Suppressor macrophage treated with lipopolysaccharide for 1 hour (primary cell): ENCODE measurements around the gene MTERF4.

ENCODE experiments used
- DNase-seq, 3 donors: peaks; one replicate each; pipeline ENCODE4 v3.0.0-alpha.2; 2020 to 2022

Gene MTERF4

DNA sequence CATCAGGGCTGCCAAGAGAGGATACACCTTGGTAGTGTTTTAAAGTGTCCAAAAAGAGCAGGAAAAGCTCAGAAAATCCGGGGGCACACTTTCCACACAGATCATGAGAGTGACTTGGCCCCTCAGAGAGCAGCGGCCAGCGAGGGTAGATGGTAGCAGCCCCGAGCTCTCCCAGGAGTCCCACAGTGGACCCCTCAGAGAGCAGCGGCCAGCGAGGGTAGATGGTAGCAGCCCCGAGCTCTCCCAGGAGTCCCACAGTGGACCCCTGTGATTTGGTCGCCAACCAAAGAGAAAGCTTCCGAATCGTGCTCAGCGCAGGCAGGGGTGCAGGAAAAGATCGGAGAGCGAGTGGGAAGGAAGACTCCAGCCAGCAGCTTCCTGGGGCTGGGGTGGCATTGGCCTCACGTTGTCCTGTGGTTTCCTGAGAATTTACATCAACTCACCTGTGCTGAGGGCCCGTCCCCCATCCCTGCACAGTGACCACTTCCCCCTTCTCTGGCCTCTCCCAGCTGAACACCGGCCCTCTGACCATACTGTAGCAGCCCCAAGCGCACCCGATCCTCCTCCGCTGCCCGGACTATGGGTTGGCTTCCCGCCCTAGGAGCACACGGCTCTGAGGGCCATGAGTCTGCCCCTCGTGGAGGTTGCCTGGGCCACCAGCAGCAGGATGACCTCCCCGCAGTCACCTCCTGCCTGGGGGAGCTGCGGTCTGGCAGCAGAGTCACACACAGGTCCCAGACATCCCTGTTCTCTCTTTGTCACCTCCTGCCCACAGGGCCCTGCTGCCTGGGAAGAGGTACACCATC, 33.7 kb downstream of the MTERF4 start:
- no peak for DNase-seq

DNA sequence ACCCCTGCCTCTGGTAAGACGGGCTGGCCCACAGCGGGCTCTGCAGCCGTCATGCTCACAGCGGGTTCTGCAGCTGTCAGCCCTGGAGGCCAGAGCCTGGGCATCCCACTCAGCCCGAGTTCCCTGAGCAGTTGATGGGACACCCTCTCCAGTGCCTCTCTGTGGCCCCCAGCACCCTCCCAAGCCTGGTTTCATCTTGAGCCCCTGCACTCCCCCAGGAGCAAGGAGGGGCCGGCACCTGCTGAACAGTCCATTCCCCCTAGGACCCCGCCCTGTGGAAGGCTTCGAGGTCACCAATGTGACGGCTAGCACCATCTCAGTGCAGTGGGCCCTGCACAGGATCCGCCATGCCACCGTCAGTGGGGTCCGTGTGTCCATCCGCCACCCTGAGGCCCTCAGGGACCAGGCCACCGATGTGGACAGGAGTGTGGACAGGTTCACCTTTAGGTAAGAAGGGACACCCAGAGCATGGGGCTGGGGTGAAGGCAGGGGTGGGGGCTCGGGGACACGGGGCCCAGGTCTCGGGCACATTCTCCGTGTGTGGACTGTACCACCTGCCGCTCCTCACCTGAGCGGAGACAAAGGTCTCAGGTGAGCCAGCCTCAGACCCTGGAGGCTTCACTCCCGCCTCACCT, 34.5 kb downstream of the MTERF4 start:
- DNase-seq: no peak

DNA sequence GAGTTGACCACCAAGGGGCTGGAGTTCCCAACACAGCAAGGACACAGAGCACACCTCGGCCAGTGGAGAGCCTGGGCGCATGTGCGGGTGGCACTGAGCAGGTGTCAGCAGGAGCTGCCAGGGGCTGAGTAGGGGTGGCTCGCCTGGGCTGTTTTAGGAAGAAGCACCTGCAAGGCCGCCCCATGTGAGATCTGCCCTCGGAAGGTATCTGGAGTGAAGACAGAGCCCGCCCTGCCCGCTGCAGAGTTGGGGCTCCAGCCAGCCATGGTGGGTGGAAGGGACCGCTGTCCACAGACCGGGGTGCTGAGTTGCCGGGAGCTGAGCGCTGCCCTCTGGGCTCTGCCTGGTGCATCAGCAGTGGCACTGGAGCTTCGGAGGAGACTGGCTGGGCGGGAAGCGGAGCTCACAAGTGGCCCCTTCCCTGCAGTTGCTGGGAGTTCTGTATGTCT, 35.2 kb downstream of the MTERF4 start:
- no peak for DNase-seq

DNA sequence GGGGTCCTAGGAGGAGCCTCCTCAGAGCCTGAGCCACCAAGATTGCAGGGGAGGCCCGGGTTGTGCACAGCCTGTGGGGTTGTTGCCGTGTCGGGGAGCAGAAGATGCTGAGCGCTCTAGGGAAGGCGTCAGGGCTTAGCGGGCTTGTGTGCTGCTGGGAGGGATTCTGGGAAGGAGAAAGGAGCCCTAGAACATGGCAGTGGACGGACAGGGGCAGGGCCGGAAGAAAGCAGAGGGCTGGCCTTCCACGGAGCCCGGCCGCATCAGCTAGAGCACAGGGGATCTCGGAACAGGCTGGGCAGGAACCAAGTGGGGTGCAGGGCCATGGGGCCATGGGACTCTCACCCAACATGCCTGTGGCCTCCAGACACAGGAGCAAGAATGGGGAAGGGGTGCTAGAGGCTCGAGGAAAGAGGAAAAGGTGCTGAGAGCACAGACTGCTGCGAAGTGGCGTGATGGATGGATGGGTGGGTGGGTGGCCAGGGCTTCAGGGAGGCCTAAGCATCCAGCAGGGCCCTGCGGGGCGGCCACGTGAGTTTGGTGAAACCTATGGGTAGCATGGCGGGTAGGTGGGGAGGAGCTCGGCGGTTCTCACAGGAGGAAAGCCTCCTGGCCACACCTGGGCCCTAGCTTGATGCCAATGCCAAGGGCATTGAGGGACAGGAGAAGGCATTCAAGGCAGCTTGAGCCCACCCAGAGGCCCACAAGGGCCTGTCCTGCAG, 35.8 kb downstream of the MTERF4 start:
- no peak for DNase-seq

DNA sequence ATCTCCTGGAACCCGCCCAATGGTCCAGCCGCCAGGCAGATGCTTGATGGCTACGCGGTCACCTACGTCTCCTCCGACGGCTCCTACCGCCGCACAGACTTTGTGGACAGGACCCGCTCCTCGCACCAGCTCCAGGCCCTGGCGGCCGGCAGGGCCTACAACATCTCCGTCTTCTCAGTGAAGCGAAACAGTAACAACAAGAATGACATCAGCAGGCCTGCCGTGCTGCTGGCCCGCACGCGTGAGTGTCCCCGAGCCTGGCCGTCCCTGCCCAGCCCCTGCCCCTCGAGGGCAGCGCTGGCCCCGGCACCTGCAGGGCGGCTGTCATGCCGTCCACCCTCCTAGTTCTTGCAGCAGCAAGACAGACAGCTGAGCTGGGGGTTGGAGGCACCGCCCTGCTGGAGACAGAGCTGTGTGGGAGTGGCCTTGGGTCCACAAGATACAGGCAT, 36.7 kb downstream of the MTERF4 start:
- no peak for DNase-seq

DNA sequence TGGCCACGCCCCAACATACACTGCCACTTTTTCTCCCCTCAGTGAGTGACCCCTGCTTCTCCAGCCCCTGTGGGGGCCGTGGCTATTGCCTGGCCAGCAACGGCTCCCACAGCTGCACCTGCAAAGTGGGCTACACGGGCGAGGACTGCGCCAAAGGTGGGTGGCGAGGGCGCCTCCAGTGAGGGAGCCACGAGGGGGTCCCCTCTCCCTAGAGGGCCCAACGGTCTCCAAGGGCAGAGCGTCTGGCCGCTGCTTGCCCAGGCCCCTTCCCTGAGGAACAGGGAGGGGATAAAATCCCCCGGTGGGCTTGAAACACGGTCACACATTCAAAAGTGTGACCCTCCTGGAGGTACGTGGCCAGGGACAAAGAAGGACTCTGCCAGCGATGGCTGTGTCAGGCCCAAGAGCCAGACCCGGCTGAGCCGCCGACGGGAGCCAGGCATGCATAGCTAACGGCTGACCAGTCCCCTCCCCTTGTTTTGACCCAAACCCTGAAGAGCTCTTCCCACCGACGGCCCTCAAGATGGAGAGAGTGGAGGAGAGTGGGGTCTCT, 37.2 kb downstream of the MTERF4 start:
- DNase-seq: no peak

DNA sequence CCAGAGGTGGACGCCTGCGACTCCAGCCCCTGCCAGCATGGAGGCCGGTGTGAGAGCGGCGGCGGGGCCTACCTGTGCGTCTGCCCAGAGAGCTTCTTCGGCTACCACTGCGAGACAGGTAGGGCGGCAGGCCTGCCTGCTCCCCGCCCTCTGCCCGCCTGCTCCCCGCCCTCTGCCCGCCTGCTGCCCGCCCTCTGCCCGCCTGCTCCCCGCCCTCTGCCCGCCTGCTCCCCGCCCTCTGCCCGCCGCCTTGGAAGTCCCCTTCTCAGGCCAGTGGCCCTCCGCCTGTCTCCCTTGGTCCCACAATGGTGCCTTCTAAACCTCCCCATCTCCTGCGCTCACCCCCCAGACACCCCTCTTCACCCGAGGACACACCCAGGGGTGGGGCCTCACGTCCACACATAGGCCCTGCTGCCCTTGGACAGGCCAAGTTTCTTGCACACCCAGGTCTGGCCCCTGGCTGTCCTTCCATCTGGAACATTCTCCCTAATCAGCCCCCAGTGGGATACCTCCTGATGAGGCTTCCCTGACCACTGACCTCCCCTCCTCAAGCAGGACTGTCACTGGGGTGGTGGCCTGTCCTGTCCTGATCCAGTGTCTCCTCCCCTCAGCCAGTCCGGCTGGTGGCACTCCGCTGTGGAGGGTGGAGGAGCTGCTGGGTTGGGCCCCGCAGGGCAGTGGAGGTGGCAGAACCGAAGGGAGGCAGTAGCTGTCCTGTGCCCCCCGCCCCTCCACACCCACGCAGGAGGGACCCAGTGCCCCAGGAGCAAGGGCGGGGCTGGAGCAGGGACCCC, 37.9 kb downstream of the MTERF4 start:
- DNase-seq: peak in 2 of 3 donors; percentile 35 to 65

DNA sequence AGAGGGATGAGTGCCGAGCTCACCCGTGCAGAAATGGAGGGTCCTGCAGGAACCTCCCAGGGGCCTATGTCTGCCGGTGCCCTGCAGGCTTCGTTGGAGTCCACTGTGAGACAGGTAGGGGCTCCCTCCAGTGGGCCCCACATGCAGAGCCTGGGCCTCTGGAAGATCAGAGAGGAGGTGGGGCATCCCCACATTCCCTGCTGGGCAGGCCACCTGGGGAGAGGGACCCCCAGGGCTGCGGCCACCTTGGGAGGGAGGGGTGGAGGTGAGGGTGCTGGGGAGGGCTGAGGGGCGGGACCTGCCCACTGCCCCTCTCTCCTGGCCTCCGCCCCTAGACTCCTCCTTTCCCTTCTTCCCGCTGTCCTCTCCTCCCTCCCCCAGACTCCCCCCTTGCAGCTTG, 38.5 kb downstream of the MTERF4 start:
- no peak for DNase-seq

DNA sequence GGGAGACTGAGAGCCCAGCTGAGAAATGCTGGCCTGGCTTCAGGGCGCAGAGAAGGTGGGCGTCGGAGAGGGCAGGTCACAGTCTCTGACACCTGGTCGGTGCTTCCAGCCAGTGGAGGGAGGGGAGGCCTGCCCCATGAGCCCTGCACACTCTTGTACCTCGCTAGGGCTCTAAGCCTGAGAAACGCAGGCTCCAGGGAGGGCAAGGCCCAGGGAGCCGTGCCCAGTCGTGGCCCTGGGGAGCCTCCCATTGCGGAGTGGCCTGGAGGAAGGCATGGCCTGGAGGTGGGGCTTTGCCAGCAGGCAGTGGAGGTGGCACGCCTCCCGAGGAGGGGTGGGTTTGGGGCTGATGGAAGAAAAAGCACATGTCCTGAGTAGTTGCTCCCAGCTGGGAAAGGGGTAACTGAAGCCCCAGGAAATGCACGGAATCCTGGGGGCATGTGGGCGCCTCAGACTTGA, 39.0 kb downstream of the MTERF4 start:
- no peak for DNase-seq

DNA sequence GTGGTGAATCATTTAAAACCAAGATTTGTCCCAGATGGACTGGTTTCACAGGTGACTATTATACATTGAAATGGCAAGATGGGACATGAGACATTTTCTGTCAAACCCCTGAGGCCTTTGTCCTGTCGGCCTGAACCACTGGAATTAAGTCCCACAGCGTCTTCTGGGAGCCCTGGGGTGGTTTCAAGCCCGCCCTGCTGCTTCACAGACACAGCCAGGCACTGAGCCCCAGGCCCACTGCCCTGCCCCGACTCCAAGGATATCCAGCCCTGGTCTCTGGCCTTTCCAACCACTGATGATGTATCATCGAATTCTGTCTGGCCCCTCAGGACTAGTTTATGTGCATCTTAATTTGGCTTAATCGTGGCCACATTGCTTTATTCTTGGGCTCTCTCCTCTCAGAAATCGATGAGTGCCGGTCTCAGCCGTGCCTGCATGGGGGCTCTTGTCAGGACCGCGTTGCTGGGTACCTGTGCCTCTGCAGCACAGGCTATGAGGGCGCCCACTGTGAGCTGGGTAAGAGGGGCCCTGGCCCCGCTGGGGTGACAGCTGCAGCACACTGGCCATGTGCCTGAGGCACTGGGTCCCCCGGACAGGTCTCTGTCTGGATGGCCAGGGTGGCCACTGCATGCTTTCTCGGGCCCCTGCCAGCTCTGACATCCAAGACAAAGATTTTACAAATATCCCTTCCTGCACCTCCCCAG, 39.5 kb downstream of the MTERF4 start:
- no peak for DNase-seq

DNA sequence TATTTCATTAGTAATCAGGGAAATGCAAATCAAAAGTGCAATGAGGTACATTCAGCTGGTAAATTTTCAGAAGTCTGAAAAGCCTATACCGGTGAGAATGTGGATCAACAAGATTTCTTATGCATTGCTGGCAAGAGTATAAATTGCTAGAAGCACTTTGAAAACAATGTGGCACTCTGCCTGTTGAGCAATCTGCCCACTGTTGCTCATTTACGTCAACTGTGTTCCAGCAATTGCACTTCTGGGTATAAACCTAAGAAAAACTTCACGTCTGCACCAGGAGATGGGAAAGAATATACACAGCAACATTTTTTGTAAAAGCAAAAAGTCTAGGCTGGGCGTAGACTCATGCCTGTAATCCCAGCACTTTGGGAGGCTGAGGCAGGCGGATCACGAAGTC, 40.8 kb downstream of the MTERF4 start:
- no peak for DNase-seq

DNA sequence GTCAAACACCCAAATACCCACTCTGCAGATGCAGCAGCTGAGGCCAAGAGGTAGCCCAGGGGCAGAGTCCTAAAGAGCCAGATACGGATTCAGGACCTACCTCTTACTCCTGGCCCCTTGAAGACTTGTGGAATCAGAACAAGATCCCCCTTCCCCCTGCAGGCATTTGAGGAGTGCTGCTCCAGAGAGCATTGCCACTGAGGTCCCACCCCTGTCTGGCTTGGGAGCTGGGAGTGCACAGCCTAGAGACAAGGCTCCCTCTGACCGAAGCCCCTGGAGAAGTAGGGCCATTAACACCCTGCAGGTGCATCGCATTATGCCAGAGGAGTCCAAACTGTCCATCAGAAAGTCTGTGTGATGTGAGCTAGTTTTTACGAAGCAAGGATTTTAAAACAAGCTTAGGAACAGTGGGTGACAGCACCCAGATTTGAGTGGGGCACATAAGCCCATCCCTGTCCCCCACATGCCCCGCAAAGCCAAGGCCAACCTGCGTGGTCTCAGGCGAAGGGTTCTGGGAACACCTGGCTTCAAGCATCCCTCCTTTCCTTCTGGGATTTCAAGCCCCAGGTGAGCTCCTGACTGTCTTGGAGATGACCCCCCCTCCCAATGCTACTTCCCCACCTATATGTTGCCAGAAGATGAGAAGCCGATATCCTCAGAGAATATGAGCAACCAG, 48.4 kb downstream of the MTERF4 start:
- DNase-seq: no peak

DNA sequence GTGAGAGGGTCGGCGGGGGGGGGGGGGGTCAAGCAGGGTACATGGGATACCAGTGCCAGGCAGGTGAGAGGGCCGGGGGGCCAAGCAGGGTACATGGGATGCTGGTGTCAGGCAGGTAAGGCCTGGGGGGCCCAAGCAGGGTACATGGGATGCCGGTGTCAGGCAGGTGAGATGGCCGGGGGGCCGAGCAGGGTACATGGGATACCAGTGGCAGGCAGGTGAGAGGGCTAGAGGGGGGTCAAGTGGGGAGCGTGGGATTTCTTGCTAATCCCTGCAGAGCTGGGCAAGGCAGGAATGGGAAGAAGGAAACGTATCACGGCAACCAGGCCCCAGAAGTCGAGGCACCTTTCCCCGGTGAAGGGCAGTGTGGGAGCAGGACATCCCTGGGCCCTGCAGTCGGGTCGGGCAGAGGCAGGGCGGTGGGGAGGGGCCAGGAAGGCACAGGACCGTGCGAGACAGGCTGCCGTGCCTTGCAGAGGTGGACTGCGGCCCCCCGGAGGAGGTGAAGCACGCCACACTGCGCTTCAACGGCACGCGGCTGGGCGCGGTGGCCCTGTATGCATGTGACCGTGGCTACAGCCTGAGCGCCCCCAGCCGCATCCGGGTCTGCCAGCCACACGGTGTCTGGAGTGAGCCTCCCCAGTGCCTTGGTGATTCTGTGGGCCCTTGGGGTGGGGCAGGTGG, 49.3 kb downstream of the MTERF4 start:
- no peak for DNase-seq

DNA sequence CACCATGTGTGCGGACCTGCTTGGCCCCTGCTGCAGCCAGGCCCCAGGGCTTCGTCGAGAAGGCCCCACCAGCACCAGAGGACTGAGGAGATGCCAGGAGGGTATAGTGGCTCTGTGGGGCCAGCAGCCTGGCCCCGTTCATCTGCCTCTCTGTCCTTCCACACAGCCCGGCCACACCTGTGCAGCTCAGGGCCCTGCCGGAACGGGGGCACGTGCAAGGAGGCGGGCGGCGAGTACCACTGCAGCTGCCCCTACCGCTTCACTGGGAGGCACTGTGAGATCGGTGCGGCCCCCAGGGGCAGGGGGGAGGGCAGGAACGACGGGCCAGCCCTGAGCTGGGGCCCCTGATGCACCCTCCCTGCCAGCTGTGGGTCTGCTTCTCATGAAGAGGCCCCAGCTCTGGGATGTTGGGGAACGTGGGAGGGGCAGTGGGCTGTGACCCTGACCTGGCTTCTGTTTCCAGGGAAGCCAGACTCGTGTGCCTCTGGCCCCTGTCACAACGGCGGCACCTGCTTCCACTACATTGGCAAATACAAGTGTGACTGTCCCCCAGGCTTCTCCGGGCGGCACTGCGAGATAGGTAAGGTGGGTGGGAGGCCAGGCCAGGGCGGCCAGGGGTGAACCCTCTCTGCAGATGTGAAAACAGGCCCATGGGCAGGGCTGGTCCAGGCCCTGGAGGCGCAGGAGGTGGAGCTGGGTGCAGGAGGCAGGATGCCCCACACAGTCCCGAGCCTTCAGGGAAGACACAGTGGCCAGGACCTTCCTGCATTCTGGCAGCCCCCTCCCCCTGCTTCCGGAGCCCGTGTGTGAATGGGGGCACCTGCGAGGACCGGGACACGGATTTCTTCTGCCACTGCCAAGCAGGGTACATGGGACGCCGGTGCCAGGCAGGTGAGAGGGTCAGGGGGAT, 50.3 kb downstream of the MTERF4 start:
- no peak for DNase-seq

DNA sequence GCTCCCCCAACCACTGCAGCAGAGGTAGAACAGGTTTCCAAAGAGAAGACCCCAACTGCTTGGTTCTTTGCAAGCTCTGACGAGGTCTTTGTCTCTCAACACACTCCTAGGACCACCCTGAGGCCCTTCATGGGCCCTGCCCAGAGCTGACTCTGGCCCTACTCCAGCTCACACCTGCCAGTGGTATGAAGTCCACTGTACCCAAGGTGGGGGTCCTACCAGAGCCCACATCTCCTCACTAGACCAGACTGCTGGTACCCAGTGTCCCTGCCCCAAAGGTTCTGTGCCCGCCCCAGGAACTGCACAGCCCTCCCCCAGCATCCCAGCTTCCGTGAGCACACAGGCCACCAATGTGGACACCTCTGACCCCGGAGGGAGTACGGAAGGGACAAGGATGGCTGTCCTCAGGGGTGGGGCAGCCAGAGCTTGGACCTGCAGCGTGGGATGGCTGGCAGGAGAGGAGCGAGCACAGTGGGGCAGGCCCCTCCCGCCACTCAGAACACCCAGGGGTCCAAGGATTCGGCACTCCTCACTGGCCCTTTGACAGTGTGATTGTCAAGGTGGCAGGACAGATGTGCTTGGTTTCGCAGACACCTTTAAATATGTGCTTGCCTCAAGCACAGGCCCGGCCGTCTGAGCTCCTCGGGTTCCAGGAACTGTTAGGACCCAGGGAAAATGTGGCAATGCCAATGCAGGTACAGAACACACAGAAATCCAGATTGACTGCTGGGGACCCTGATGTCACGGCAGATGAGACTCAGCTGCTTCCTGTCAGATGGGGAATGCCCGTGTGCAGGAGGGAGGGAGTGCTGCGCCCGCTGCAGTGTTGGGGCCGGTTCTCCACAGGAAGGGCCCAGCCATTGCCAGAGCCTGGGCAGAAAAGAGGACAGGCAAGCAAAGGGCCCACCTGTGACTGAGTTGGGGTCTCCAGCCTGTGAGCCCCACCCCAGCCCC, 51.2 kb downstream of the MTERF4 start:
- no peak for DNase-seq

DNA sequence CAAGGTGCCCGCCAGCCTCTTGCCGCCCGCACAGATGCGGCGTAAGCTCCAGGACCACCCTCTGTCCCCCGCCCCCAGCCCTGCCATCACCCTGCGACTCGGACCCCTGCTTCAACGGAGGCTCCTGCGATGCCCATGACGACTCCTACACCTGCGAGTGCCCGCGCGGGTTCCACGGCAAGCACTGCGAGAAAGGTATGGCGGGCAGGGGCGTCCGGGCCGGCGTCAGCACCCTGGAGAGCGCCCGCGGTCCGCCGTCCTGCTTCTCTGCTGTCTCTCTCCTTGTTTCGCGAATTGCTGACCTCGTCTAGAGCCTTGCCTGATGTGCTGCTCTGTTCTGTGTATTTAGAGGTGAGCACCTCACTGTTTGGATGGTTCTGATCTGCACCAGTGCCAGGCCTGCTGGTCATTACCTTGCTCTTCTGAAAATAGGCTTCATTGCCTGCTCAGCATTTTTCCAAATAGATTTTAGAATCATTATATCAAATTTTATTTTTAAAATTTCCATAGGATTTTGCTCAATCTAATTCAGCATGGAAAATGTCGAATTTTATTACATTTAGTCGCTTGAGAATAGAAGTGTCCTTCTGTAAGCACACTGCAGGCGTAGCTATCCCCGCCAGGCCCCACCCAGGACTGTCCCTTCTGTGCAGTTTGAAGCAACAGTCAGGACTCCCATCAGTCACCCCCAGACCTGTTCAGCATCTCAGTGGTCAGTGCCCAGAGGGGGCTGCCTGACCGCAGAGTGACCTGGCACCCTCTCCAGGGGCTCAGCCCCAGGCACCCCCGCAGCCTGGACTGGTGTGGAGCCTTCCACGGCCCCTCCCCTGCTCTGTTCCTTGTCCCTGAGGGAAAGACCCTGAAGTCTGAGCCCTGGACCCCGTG, 52.1 kb downstream of the MTERF4 start:
- DNase-seq: no peak

DNA sequence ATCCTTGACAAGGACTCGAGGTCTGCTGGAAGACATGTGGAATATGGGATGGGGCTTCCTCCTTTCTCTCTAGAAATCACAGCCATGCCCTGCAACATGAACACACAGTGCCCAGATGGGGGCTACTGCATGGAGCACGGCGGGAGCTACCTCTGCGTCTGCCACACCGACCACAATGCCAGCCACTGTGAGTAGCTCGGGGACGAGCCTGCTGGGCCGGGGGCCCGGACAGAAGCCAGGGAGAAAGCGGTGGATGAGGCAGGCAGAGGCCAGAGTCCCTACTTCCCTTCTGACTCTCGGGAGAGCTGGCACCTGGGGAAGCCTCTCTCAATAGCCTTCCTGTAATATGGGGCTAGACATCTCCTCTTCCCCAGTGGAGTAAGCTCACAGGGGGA, 53.1 kb downstream of the MTERF4 start:
- no peak for DNase-seq
